Endothelial cell (in vitro differentiated cells): Measurements from ENCODE around the gene KIF6. TPM values are rescaled to one million over a fixed set of nuclear protein-coding genes. Genes with fewer than 3 reads are reported as not detected.

ENCODE experiments used
- DNase-seq: peaks from one replicate; pipeline ENCODE4 v3.0.0; 2021; ENCODE audit warnings: low spot score
- H3K27ac Mint-ChIP-seq: one replicate; pipeline ENCODE4 v1.8.0; 2021; ENCODE audit warnings: mixed read lengths, inconsistent platforms; ENCODE audit not compliant: unreplicated experiment
- H3K27me3 Mint-ChIP-seq: one replicate; pipeline ENCODE4 v1.8.0; 2021; ENCODE audit warnings: mild to moderate bottlenecking, moderate library complexity, mixed read lengths, inconsistent platforms; ENCODE audit not compliant: unreplicated experiment
- H3K36me3 Mint-ChIP-seq: one replicate; pipeline ENCODE4 v1.8.0; 2021; ENCODE audit warnings: mild to moderate bottlenecking, low read depth, mixed read lengths, inconsistent platforms; ENCODE audit not compliant: unreplicated experiment
- H3K4me1 Mint-ChIP-seq: one replicate; pipeline ENCODE4 v1.8.0; 2021; ENCODE audit warnings: mild to moderate bottlenecking, mixed read lengths, inconsistent platforms; ENCODE audit not compliant: unreplicated experiment
- H3K4me3 Mint-ChIP-seq: one replicate; pipeline ENCODE4 v1.8.0; 2021; ENCODE audit warnings: mild to moderate bottlenecking, mixed read lengths, inconsistent platforms; ENCODE audit not compliant: unreplicated experiment
- H3K9me3 Mint-ChIP-seq: one replicate; pipeline ENCODE4 v1.8.0; 2021; ENCODE audit warnings: mixed read lengths, inconsistent platforms; ENCODE audit not compliant: unreplicated experiment
- total RNA-seq: library from RNA; stranded (reverse); fragmentation: NEBNext Ultra II Directional; extraction: Animal tissue kit (Norgen Biotek cat#: 25700); gene quantifications from one replicate; pipeline ENCODE4 v1.2.1, GENCODE V29; 2021; ENCODE audit not compliant: unreplicated experiment
- TF ChIP-seq, protein P1 (sequence below): fragments of 200-600 bp; sonication (generic); IDR thresholded peaks from one replicate; pipeline ENCODE4 v1.5.0; 2021; ENCODE audit warnings: antibody characterized with exemption; ENCODE audit not compliant: unreplicated experiment

KIF6 gene
- total RNA-seq, 1 donor from 2014 or later, result 0.46 TPM

GRCh38 chr6:39452306-39453145 lies 272.7 kb downstream of the KIF6 start:
- Mint-ChIP-seq H3K9me3 (peaks cover 6% of the 10 kb centered on the region), H3K27me3 (peaks cover 2% of the 10 kb centered on the region), H3K4me3 (no peak overlapping the region), H3K4me1 (no peaks in the 10 kb centered on the region), H3K27ac (no peak overlapping the region), H3K36me3 (no peaks in the 10 kb centered on the region)
- DNase-seq, result no peak
- TF ChIP-seq, protein P1, sequence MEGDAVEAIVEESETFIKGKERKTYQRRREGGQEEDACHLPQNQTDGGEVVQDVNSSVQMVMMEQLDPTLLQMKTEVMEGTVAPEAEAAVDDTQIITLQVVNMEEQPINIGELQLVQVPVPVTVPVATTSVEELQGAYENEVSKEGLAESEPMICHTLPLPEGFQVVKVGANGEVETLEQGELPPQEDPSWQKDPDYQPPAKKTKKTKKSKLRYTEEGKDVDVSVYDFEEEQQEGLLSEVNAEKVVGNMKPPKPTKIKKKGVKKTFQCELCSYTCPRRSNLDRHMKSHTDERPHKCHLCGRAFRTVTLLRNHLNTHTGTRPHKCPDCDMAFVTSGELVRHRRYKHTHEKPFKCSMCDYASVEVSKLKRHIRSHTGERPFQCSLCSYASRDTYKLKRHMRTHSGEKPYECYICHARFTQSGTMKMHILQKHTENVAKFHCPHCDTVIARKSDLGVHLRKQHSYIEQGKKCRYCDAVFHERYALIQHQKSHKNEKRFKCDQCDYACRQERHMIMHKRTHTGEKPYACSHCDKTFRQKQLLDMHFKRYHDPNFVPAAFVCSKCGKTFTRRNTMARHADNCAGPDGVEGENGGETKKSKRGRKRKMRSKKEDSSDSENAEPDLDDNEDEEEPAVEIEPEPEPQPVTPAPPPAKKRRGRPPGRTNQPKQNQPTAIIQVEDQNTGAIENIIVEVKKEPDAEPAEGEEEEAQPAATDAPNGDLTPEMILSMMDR, result no peak

DNA sequence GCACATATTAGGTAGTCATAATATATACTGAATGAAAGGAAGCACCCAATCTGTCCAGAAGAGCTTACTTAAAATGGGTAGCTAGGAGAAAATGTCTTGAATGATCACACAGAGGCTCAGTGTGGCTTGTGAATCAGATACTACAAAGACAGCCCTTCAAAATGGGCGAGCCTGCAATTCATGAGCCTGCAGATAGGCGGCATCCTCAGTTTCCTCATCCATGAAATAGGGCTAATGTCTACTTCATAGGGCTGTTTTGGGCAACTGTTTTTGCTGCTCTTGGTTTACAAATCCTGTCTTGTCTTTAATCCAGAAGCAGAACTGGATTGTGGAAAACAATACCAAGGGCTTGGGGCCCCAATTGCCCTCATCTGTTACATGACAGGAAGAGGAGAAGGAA lies 273.4 kb downstream of the KIF6 start:
- Mint-ChIP-seq H3K4me3 (no peak overlapping the region), H3K27ac (no peak overlapping the region), H3K9me3 (peaks cover 6% of the 10 kb centered on the region), H3K4me1 (no peaks in the 10 kb centered on the region), H3K27me3 (peaks cover 2% of the 10 kb centered on the region), H3K36me3 (no peaks in the 10 kb centered on the region)
- no peak for DNase-seq
- TF ChIP-seq, protein P1, result peak; percentile 69

- TF ChIP-seq, protein P1, result no peak
- Mint-ChIP-seq H3K4me3 (no peak overlapping the region), H3K27me3 (peaks cover 2% of the 10 kb centered on the region), H3K9me3 (peaks cover 2% of the 10 kb centered on the region), H3K4me1 (no peaks in the 10 kb centered on the region), H3K27ac (no peak overlapping the region), H3K36me3 (no peaks in the 10 kb centered on the region)
- DNase-seq, result no peak
These were observed 276.2 kb downstream of the KIF6 start for GRCh38 chr6:39449022-39449421.

- DNase-seq, result no peak
- Mint-ChIP-seq H3K4me1 (no peaks in the 10 kb centered on the region), H3K27ac (no peak overlapping the region), H3K4me3 (no peak overlapping the region), H3K9me3 (no peaks in the 10 kb centered on the region), H3K27me3 (peaks cover 2% of the 10 kb centered on the region), H3K36me3 (no peaks in the 10 kb centered on the region)
- TF ChIP-seq, protein P1, result no peak
These were observed 278.3 kb downstream of the KIF6 start for GRCh38 chr6:39446909-39447308.

- TF ChIP-seq, protein P1, result no peak
- Mint-ChIP-seq H3K9me3 (no peaks in the 10 kb centered on the region), H3K27me3 (peaks cover 2% of the 10 kb centered on the region), H3K4me1 (no peaks in the 10 kb centered on the region), H3K36me3 (no peaks in the 10 kb centered on the region), H3K27ac (no peak overlapping the region), H3K4me3 (no peak overlapping the region)
- no peak for DNase-seq
These were observed 279.5 kb downstream of the KIF6 start for GRCh38 chr6:39445667-39446066.
